HG02571 (cell line): ENCODE results near the gene ADD3.
"Not testable (repeated sequence)": the region's sequence is repeated elsewhere in the genome, so short reads cannot be mapped to it uniquely, and the experiment has no call there.

Experiments used
- ATAC-seq: cut with Tn5 transposase; IDR thresholded peaks from one replicate; pipeline ENCODE4 v1.9.1; 2021; ENCODE audit warnings: mild to moderate bottlenecking, moderate library complexity; ENCODE audit not compliant: unreplicated experiment

ADD3 gene

GRCh38 chr10:109975244-109976190, 32.3 kb upstream of the ADD3 start:
- ATAC-seq, result no peak

- ATAC-seq, result no peak
Observed at GRCh38 chr10:109976681-109977080, 31.1 kb upstream of the ADD3 start.

GRCh38 chr10:109977382-109977806, 30.4 kb upstream of the ADD3 start:
- no peak for ATAC-seq

- ATAC-seq, result no peak
Observed at GRCh38 chr10:109978481-109978880, 29.3 kb upstream of the ADD3 start.

- no peak for ATAC-seq
Observed at GRCh38 chr10:109979215-109979614, 28.6 kb upstream of the ADD3 start.

GRCh38 chr10:109981650-109982049, 26.1 kb upstream of the ADD3 start:
- ATAC-seq, result no peak

- ATAC-seq, result no peak
Observed at GRCh38 chr10:109982123-109982522, 25.7 kb upstream of the ADD3 start.

GRCh38 chr10:109982812-109983211, 25.0 kb upstream of the ADD3 start:
- ATAC-seq, result no peak

- no peak for ATAC-seq
Observed at GRCh38 chr10:109984013-109984412, 23.8 kb upstream of the ADD3 start.

- ATAC-seq, result not testable (repeated sequence)
Observed at GRCh38 chr10:109985768-109986167, 22.0 kb upstream of the ADD3 start.

GRCh38 chr10:109987452-109988211, 20.2 kb upstream of the ADD3 start:
- ATAC-seq, result no peak

GRCh38 chr10:109988212-109988596, 19.6 kb upstream of the ADD3 start:
- no peak for ATAC-seq

GRCh38 chr10:109991266-109991855, 16.4 kb upstream of the ADD3 start:
- no peak for ATAC-seq

- no peak for ATAC-seq
Observed at GRCh38 chr10:109992485-109992884, 15.3 kb upstream of the ADD3 start.

GRCh38 chr10:109993551-109994330, 14.0 kb upstream of the ADD3 start:
- no peak for ATAC-seq

GRCh38 chr10:109994711-109995577, 12.8 kb upstream of the ADD3 start:
- no peak for ATAC-seq

- ATAC-seq, result no peak
Observed at GRCh38 chr10:109995595-109995994, 12.2 kb upstream of the ADD3 start.

GRCh38 chr10:109996225-109996624, 11.6 kb upstream of the ADD3 start:
- ATAC-seq, result peak; percentile 42

GRCh38 chr10:109996766-109997171, 11.0 kb upstream of the ADD3 start:
- peak; percentile 20 for ATAC-seq

- ATAC-seq, result no peak
Observed at GRCh38 chr10:109997233-109997632, 10.6 kb upstream of the ADD3 start.
